Uterus (tissue), 2 donors: ENCODE measurements around the gene DNAJC30.

Source experiments
- POLR2A ChIP-seq, 2 donors: fragments of 450-650 bp; IDR thresholded peaks; one replicate each; pipeline ENCODE4 v1.6.1; 2016; ENCODE audit warnings: antibody characterized with exemption in 2 of 2, mild to moderate bottlenecking in 1 of 2, moderate library complexity in 1 of 2
- TF ChIP-seq, protein P1 (sequence below), 4 experiments: fragments of 200-600 bp in 2 of 4; fragments of 450-650 bp in 2 of 4; sonication (generic) in 2 of 4; IDR thresholded peaks; one replicate each; pipeline ENCODE4 v1.5.1; 2016 to 2019; ENCODE audit warnings: antibody characterized with exemption in 4 of 4, mild to moderate bottlenecking in 2 of 4, moderate library complexity in 1 of 4

DNA sequence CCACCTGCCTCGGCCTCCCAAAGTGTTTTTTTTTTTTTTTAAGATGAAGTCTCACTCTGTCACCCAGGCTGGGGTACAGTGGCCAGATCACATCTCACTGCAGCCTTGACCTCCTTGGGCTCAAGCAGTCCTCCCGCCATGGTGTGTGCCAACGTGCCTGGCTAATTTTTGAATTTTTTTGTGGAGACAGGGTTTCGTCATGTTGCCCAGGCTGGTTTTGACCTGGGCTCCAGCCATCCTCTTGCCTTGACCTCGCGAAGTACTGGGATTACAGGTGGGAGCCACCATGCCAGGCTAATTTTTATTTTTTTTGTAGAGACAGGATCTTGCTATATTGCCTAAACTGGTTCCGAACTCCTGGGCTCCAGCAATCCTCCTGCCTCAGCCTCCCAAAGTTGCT lies 49.9 kb downstream of the DNAJC30 start:
- TF ChIP-seq, protein P1, sequence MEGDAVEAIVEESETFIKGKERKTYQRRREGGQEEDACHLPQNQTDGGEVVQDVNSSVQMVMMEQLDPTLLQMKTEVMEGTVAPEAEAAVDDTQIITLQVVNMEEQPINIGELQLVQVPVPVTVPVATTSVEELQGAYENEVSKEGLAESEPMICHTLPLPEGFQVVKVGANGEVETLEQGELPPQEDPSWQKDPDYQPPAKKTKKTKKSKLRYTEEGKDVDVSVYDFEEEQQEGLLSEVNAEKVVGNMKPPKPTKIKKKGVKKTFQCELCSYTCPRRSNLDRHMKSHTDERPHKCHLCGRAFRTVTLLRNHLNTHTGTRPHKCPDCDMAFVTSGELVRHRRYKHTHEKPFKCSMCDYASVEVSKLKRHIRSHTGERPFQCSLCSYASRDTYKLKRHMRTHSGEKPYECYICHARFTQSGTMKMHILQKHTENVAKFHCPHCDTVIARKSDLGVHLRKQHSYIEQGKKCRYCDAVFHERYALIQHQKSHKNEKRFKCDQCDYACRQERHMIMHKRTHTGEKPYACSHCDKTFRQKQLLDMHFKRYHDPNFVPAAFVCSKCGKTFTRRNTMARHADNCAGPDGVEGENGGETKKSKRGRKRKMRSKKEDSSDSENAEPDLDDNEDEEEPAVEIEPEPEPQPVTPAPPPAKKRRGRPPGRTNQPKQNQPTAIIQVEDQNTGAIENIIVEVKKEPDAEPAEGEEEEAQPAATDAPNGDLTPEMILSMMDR (IDR thresholded peaks at IDR 0.05): no peak
- TF ChIP-seq POLR2A (IDR thresholded peaks at IDR 0.05): no peak
